ENCODE results near the gene ACTR5.

Gene ACTR5

DNA sequence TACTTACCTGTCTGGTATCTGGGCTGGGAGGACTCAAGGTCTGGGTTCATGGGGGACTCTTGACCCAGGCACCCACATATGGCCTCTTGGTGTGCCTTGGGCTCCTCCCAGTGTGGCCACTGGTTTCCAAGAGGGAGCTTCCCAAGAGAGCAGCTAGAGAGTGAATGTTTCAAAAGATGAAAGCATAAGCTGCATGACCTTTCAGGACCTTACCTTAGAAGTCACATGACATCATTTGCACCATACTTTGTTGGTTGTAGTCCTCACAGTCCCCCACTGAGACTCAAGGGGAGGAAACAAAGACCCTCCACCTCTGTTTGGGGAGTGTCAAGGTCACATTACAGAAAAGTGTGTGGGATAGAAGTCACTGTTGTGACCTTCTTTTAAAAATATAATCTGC is 13.9 kb downstream of the ACTR5 start (continued):
- TF ChIP-seq, protein P1, sequence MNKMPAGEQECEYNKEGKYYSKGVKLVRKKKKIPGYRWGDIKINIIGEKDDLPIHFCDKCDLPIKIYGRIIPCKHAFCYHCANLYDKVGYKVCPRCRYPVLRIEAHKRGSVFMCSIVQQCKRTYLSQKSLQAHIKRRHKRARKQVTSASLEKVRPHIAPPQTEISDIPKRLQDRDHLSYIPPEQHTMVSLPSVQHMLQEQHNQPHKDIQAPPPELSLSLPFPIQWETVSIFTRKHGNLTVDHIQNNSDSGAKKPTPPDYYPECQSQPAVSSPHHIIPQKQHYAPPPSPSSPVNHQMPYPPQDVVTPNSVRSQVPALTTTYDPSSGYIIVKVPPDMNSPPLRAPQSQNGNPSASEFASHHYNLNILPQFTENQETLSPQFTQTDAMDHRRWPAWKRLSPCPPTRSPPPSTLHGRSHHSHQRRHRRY (tag by site-specific recombination; IDR thresholded peaks at IDR 0.05) = no peak
- TF ChIP-seq SETDB1 (IDR thresholded peaks at IDR 0.05; ENCODE audit: insufficient read length, low read length) = no peak
- no peak for TF ChIP-seq ZNF600 (tag by site-specific recombination; IDR thresholded peaks at IDR 0.05)

DNA sequence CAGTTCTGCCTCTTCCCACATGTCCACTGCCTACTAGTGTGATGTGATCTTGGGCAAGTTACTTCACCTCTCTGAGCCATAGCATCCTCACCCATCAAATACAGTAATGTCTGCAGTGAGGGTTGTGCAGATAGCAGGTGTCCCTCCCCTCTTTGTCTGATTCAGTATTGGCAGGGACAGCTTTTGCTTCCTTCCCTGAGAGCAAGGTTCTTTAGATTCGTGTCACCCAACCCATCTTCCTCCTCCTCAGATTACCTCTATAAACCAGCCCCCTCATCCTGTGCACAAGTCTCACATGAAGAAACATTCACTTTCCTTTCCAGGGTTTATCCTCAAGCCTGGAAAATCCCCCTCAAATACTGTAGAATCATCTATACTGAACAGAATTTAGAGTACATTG is 15.4 kb downstream of the ACTR5 start:
- Histone ChIP-seq H3K27ac (ENCODE audit: extremely low read depth, low read depth, low read length) (no peak overlapping the region), H3K9me3 (ENCODE audit: control insufficient read depth, insufficient read depth, low read depth, low read length) (no peaks in the 10 kb centered on the region), H3K4me1 (ENCODE audit: control insufficient read depth, insufficient read depth, low read length) (no peaks in the 10 kb centered on the region), H3K4me3 (ENCODE audit: low read depth, low read length) (no peak overlapping the region), H3K36me3 (ENCODE audit: control insufficient read depth in 2 of 2, insufficient read depth in 1 of 2, low read length in 2 of 2) (peaks cover 0 to 83% of the 10 kb centered on the region in 2 experiments; a peak in 2 of 3 replicates)
- CTCF ChIA-PET = interaction anchor here (1.3 to 2.9 kb wide), 2 partner anchors 11 to 118 kb away, joined by 4 to 16 read pairs; no protein-coding TSS in a partner anchor
- POLR2A ChIA-PET = no interaction called here
- TF ChIP-seq ZNF664 (tag by site-specific recombination; IDR thresholded peaks at IDR 0.05) (no peak), TCF7L2 (IDR thresholded peaks at IDR 0.05; ENCODE audit: borderline replicate concordance, low read depth, low read length) (no peak), TRIM28 (IDR thresholded peaks at IDR 0.05; ENCODE audit: borderline replicate concordance, low read length) (no peak), ZNF114 (tag by site-specific recombination; IDR thresholded peaks at IDR 0.05) (no peak), ZNF132 (tag by site-specific recombination; IDR thresholded peaks at IDR 0.05; ENCODE audit: borderline replicate concordance) (no peak), MEIS1 (CRISPR knock-in tag; IDR thresholded peaks at IDR 0.05; ENCODE audit: borderline replicate concordance) (no peak), RBAK (tag by site-specific recombination; IDR thresholded peaks at IDR 0.05) (no peak), ZNF404 (tag by site-specific recombination; IDR thresholded peaks at IDR 0.05) (no peak), ZNF558 (tag by site-specific recombination; IDR thresholded peaks at IDR 0.05) (no peak), ZNF394 (tag by site-specific recombination; IDR thresholded peaks at IDR 0.05; ENCODE audit: borderline replicate concordance) (no peak), GLIS2 (tag by site-specific recombination; IDR thresholded peaks at IDR 0.05) (no peak), ZNF214 (tag by site-specific recombination; IDR thresholded peaks at IDR 0.05; ENCODE audit: borderline replicate concordance) (no peak)
- TF ChIP-seq, protein P2, sequence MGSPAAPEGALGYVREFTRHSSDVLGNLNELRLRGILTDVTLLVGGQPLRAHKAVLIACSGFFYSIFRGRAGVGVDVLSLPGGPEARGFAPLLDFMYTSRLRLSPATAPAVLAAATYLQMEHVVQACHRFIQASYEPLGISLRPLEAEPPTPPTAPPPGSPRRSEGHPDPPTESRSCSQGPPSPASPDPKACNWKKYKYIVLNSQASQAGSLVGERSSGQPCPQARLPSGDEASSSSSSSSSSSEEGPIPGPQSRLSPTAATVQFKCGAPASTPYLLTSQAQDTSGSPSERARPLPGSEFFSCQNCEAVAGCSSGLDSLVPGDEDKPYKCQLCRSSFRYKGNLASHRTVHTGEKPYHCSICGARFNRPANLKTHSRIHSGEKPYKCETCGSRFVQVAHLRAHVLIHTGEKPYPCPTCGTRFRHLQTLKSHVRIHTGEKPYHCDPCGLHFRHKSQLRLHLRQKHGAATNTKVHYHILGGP (tag by site-specific recombination; IDR thresholded peaks at IDR 0.05) = no peak

DNA sequence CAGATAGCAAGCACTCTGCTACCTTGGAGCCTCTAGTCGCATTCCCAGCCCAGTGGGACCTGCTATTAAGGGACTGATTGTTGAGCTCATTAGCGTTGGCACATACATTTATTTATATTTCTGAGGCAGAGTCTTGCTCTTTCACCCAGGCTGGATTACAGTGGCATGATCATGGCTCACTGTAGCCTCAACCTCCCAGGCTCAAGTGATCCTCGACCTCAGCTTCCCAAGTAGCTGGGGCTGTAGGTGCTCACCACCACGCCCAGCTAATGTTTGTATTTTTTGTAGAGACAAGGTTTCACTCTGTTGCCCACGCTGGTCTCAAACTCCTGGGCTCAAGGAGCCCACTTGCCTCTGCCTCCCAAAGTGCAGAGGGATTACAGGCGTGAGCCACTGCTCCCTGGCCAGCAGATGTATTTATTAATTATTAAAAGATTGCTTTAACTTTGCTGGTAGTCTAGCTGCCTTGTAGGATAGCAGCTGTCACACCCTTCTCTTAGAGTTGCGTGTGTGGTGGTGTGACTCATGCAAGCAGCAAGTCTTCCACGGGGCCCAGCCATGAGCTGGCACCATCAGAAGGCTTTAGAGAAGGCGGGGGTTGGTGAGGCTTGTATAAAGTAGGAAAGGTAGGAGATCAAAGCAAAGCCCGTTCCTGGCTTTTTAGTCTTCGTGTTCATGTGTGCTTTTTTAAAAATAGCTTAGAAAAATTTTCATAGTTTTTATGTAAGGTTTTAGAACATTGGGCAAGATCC is 16.5 kb downstream of the ACTR5 start:
- ChIA-PET CTCF (interaction anchor here (0.6 to 2.9 kb wide), 3 partner anchors 12 to 115 kb away, joined by 3 to 16 read pairs (median 5); no protein-coding TSS in a partner anchor), POLR2A (no interaction called here)
- H3K36me3 ChIP-seq (ENCODE audit: control insufficient read depth in 2 of 2, insufficient read depth in 1 of 2, low read length in 2 of 2) = peaks cover 0 to 85% of the 10 kb centered on the region in 2 experiments; a peak in 2 of 3 replicates
- H3K27ac ChIP-seq (ENCODE audit: extremely low read depth, low read depth, low read length) = no peak overlapping the region
- H3K9me3 ChIP-seq (ENCODE audit: control insufficient read depth, insufficient read depth, low read depth, low read length) = no peaks in the 10 kb centered on the region
- no peak overlapping the region for H3K4me3 ChIP-seq (ENCODE audit: low read depth, low read length)
- TF ChIP-seq ZNF560 (tag by site-specific recombination; IDR thresholded peaks at IDR 0.05; ENCODE audit: borderline replicate concordance) (no peak), ZNF654 (tag by site-specific recombination; IDR thresholded peaks at IDR 0.05; ENCODE audit: low read depth) (no peak), ZNF423 (tag by site-specific recombination; IDR thresholded peaks at IDR 0.05) (no peak), ZBTB17 (tag by site-specific recombination; IDR thresholded peaks at IDR 0.05) (no peak), ZNF214 (tag by site-specific recombination; IDR thresholded peaks at IDR 0.05; ENCODE audit: borderline replicate concordance) (no peak), SP3 (tag by site-specific recombination; IDR thresholded peaks at IDR 0.05) (no peak), SALL2 (tag by site-specific recombination; IDR thresholded peaks at IDR 0.05; ENCODE audit: borderline replicate concordance) (no peak), ZNF776 (tag by site-specific recombination; IDR thresholded peaks at IDR 0.05; ENCODE audit: borderline replicate concordance) (no peak), ZNF175 (tag by site-specific recombination; IDR thresholded peaks at IDR 0.05) (no peak), ZNF600 (tag by site-specific recombination; IDR thresholded peaks at IDR 0.05) (no peak), ZNF561 (tag by site-specific recombination; IDR thresholded peaks at IDR 0.05; ENCODE audit: borderline replicate concordance) (no peak), SP7 (tag by site-specific recombination; IDR thresholded peaks at IDR 0.05) (no peak), ZNF391 (tag by site-specific recombination; IDR thresholded peaks at IDR 0.05; ENCODE audit: borderline replicate concordance, low read depth) (no peak), ZNF112 (tag by site-specific recombination; IDR thresholded peaks at IDR 0.05) (no peak)
- no peaks in the 10 kb centered on the region for H3K4me1 ChIP-seq (ENCODE audit: control insufficient read depth, insufficient read depth, low read length)

Measured in HEK293 (cell line).